Stimulated activated memory B cell treated with anti-CD40 and anti-IgM and Interleukin-4, amounts not matched to agents 10 μg/mL and 1 μg/mL and 100 μg/mL, for 72 hours (primary cell): ENCODE results near the gene MAP2K3.
"Not testable (repeated sequence)": the region's sequence is repeated elsewhere in the genome, so short reads cannot be mapped to it uniquely, and the experiment has no call there.

Experiments used
- ATAC-seq: fragments of 150-1000 bp; cut with Tn5 transposase; 2 replicates; pipeline ENCODE4 v1.10.0; 2021
- H3K27ac Mint-ChIP-seq: one replicate; pipeline ENCODE4 v1.8.0; 2022; ENCODE audit warnings: mild to moderate bottlenecking, mixed read lengths
- H3K27me3 Mint-ChIP-seq: one replicate; pipeline ENCODE4 v1.8.0; 2022; ENCODE audit warnings: mixed read lengths
- H3K36me3 Mint-ChIP-seq: one replicate; pipeline ENCODE4 v1.8.0; 2022; ENCODE audit warnings: mixed read lengths
- H3K4me1 Mint-ChIP-seq: one replicate; pipeline ENCODE4 v1.8.0; 2022; ENCODE audit warnings: mixed read lengths
- H3K4me3 Mint-ChIP-seq: one replicate; pipeline ENCODE4 v1.8.0; 2022; ENCODE audit warnings: mild to moderate bottlenecking, moderate library complexity, mixed read lengths
- H3K9me3 Mint-ChIP-seq: one replicate; pipeline ENCODE4 v1.8.0; 2022; ENCODE audit warnings: mixed read lengths

MAP2K3 gene

GRCh38 chr17:21296097-21297025, 11.8 kb downstream of the MAP2K3 start:
- Mint-ChIP-seq H3K9me3 (no peaks in the 10 kb centered on the region), H3K4me3 (no peak overlapping the region), H3K27me3 (peaks cover 9% of the 10 kb centered on the region), H3K36me3 (peaks cover 25% of the 10 kb centered on the region), H3K27ac (no peak overlapping the region), H3K4me1 (peaks cover 34% of the 10 kb centered on the region)
- no peak for ATAC-seq

GRCh38 chr17:21297026-21297520, 12.6 kb downstream of the MAP2K3 start:
- H3K27ac Mint-ChIP-seq: no peak overlapping the region
- no peak for ATAC-seq
- H3K4me1 Mint-ChIP-seq: peaks cover 27% of the 10 kb centered on the region
- peaks cover 6% of the 10 kb centered on the region for H3K27me3 Mint-ChIP-seq
- H3K4me3 Mint-ChIP-seq: no peak overlapping the region
- peaks cover 27% of the 10 kb centered on the region for H3K36me3 Mint-ChIP-seq
- no peaks in the 10 kb centered on the region for H3K9me3 Mint-ChIP-seq

GRCh38 chr17:21297597-21297996, 13.1 kb downstream of the MAP2K3 start:
- Mint-ChIP-seq H3K36me3 (peaks cover 27% of the 10 kb centered on the region), H3K27ac (no peak overlapping the region)

GRCh38 chr17:21298056-21298982, 13.8 kb downstream of the MAP2K3 start:
- Mint-ChIP-seq H3K27me3 (no peaks in the 10 kb centered on the region), H3K4me1 (peaks cover 14% of the 10 kb centered on the region), H3K4me3 (no peak overlapping the region), H3K27ac (no peak overlapping the region), H3K36me3 (peaks cover 28% of the 10 kb centered on the region), H3K9me3 (no peaks in the 10 kb centered on the region)
- no peak for ATAC-seq

More at GRCh38 chr17:21297597-21297996, 13.1 kb downstream of the MAP2K3 start:
- peaks cover under 1% of the 10 kb centered on the region for H3K27me3 Mint-ChIP-seq
- peaks cover 21% of the 10 kb centered on the region for H3K4me1 Mint-ChIP-seq
- H3K9me3 Mint-ChIP-seq: no peaks in the 10 kb centered on the region
- H3K4me3 Mint-ChIP-seq: no peak overlapping the region
- no peak for ATAC-seq

- Mint-ChIP-seq H3K36me3 (peaks cover 36% of the 10 kb centered on the region), H3K9me3 (no peaks in the 10 kb centered on the region), H3K4me1 (peaks cover 10% of the 10 kb centered on the region), H3K27me3 (no peaks in the 10 kb centered on the region), H3K27ac (no peak overlapping the region), H3K4me3 (no peak overlapping the region)
- ATAC-seq: no peak
Measured at GRCh38 chr17:21298983-21299519, 14.5 kb downstream of the MAP2K3 start.

- no peaks in the 10 kb centered on the region for H3K27me3 Mint-ChIP-seq
- ATAC-seq: no peak
- no peak overlapping the region for H3K4me3 Mint-ChIP-seq
- no peaks in the 10 kb centered on the region for H3K9me3 Mint-ChIP-seq
- no peak overlapping the region for H3K27ac Mint-ChIP-seq
- H3K4me1 Mint-ChIP-seq: peaks cover under 1% of the 10 kb centered on the region
- H3K36me3 Mint-ChIP-seq: peaks cover 44% of the 10 kb centered on the region
Measured at GRCh38 chr17:21299981-21300600, 15.6 kb downstream of the MAP2K3 start.

GRCh38 chr17:21300601-21301571, 16.4 kb downstream of the MAP2K3 start:
- Mint-ChIP-seq H3K27ac (no peak overlapping the region), H3K36me3 (peaks cover 52% of the 10 kb centered on the region), H3K9me3 (no peaks in the 10 kb centered on the region), H3K4me3 (no peak overlapping the region), H3K27me3 (no peaks in the 10 kb centered on the region), H3K4me1 (no peaks in the 10 kb centered on the region)
- ATAC-seq: no peak

- no peak overlapping the region for H3K4me3 Mint-ChIP-seq
- no peaks in the 10 kb centered on the region for H3K27me3 Mint-ChIP-seq
- H3K9me3 Mint-ChIP-seq: no peaks in the 10 kb centered on the region
- no peak overlapping the region for H3K27ac Mint-ChIP-seq
- H3K36me3 Mint-ChIP-seq: peaks cover 62% of the 10 kb centered on the region
- no peak for ATAC-seq
- H3K4me1 Mint-ChIP-seq: no peaks in the 10 kb centered on the region
Measured at GRCh38 chr17:21301593-21302550, 17.4 kb downstream of the MAP2K3 start.

GRCh38 chr17:21302711-21303425, 18.4 kb downstream of the MAP2K3 start:
- Mint-ChIP-seq H3K9me3 (no peaks in the 10 kb centered on the region), H3K27ac (no peak overlapping the region), H3K4me3 (no peak overlapping the region), H3K27me3 (no peaks in the 10 kb centered on the region), H3K4me1 (no peaks in the 10 kb centered on the region), H3K36me3 (peaks cover 66% of the 10 kb centered on the region)
- ATAC-seq: no peak

GRCh38 chr17:21303441-21304065, 19.0 kb downstream of the MAP2K3 start:
- H3K36me3 Mint-ChIP-seq: peaks cover 72% of the 10 kb centered on the region
- no peak overlapping the region for H3K27ac Mint-ChIP-seq
- no peaks in the 10 kb centered on the region for H3K4me1 Mint-ChIP-seq
- H3K27me3 Mint-ChIP-seq: no peaks in the 10 kb centered on the region
- H3K4me3 Mint-ChIP-seq: no peak overlapping the region
- H3K9me3 Mint-ChIP-seq: no peaks in the 10 kb centered on the region
- no peak for ATAC-seq

- Mint-ChIP-seq H3K27me3 (no peaks in the 10 kb centered on the region), H3K9me3 (no peaks in the 10 kb centered on the region), H3K36me3 (peaks cover 78% of the 10 kb centered on the region), H3K4me3 (no peak overlapping the region), H3K4me1 (no peaks in the 10 kb centered on the region), H3K27ac (no peak overlapping the region)
- no peak for ATAC-seq
Measured at GRCh38 chr17:21304091-21304490, 19.6 kb downstream of the MAP2K3 start.

- ATAC-seq, H3K27ac Mint-ChIP-seq, H3K4me3 Mint-ChIP-seq, H3K4me1 Mint-ChIP-seq, H3K27me3 Mint-ChIP-seq, H3K9me3 Mint-ChIP-seq: not testable (repeated sequence)
- peaks cover 80% of the 10 kb centered on the region for H3K36me3 Mint-ChIP-seq
Measured at GRCh38 chr17:21304551-21305151, 20.1 kb downstream of the MAP2K3 start.
